Lower leg skin (tissue), 3 donors: ENCODE data around the gene TSEN54.

Experiments
- CTCF ChIP-seq, 3 donors: fragments of 450-650 bp; IDR thresholded peaks; one replicate each; pipeline ENCODE4 v1.5.1; 2016; ENCODE audit warnings: antibody characterized with exemption in 3 of 3, mild to moderate bottlenecking in 3 of 3, moderate library complexity in 2 of 3
- POLR2A ChIP-seq, 2 donors: fragments of 450-650 bp; IDR thresholded peaks; one replicate each; pipeline ENCODE4 v1.6.1; 2016 to 2017; ENCODE audit warnings: antibody characterized with exemption in 2 of 2, mild to moderate bottlenecking in 1 of 2, moderate library complexity in 1 of 2

DNA sequence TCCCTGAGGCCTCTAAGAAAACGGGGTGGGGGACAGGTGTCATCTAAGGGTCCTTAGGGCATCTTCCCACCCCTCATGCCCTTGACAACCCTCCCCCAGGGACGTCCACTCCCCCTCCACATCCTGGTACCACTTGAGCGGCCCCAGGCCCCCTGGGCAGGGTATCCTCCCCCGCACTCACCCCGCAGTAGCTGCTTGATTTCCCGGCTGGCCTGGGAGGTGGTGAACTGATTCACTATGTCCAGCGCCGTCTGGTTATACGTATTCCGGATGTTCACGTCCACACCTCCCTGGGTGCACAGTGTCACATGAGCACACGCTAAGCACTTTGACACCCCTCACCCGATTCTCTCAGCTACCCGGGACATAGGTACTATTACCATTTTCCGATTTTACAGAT lies 10.7 kb upstream of the TSEN54 start:
- TF ChIP-seq CTCF (IDR thresholded peaks at IDR 0.05) (no peak), POLR2A (IDR thresholded peaks at IDR 0.05) (no peak)
